ENCODE results near the gene SUGP2.

Gene SUGP2

DNA sequence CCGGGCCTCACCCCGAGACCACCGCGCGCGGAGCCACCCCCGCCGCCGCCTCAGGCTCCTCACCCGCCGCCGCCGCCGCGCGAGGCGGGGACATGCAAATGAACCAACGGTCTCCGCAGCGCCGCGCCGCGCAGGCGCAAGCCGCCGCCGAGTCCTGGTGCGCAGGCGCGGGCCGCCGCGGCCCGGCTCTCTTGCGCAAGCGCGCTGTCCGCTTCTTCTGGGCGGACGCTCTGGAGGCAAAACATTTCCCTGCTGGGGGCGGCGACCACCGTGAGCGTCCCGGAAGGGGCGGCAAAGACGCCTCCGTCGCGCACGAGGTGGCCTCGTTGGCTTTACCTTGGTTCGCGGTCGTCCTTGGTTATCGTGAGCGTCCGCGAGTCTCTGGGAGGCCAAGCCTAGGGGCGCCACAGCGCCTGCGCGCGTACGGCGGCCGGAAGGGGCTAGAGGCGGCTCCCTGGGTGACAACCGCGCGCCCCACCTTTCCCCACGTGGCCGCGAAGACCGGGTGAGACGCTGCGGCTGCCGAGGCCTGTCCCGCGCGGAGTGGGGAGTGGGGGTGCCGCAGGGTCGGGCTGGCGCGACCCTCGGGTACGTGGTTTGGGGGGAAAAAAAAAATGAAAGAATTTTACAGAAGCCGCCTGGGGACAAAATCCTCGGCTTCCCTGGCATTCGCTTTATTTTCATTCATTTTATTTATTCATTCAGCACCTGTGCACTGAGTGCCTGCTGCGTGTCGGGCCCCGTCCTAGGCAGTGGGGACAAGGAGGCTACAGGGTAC, at the start of gene SUGP2, which contains the start of gene ARMC6:
TSS of gene SUGP2 (minus strand) at position 92 of the 778 bp plus-strand sequence. CDS start 2,446 bp downstream, outside the sequence.
TSS of gene ARMC6 (plus strand) at position 178 of the 778 bp plus-strand sequence. CDS start 607 bp downstream, outside the sequence.
- DNase-seq (ENCODE audit: low read depth in 3 of 3) = peak; percentile 74 to 85 (median 78)

DNA sequence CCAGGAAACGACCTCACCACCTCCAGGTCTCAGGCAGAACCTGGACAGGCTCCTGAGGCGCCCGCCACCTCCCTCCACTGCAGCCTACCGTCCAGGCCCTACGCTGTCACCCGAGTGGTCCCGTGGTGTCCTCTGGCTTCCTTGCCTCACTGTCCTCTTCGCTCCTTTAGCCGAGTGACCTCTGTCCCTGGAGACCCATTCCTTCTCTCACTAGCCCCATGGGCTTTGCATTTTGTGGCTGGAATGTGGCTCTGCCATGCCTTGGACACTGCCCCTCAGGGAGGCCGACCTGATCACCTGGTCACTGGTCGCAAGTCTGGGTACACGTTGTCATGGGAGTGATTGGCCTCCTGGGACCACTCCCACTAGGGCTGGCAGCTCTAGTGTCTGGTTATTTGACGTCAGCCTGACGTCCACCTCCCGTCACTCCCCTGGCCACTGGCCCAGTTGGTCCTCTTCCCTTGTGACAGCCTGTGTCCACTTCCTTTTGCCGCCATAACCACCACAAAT, 48.4 kb upstream of the SUGP2 start:
- no peak for DNase-seq (ENCODE audit: low read depth in 3 of 3)

DNA sequence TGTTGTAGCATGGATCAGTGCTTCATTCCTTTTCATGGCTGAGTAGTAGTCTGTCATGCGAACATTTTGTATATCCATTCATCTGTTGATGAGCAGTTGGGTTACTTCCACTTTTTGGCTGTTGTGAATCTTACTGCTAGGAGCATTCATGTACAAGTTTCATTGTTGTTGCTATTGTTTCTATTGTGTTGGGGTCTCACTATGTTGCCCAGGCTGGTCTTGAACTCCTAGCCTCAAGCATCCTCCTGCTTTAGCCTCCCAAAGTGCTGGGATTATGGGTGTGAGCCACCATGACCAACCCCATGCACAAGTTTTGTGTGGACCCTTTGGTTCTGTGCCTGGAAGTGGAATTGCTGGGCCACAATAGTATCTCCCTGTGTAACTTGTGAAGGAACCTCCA, 46.3 kb upstream of the SUGP2 start:
- no peak for DNase-seq (ENCODE audit: low read depth in 3 of 3)

DNA sequence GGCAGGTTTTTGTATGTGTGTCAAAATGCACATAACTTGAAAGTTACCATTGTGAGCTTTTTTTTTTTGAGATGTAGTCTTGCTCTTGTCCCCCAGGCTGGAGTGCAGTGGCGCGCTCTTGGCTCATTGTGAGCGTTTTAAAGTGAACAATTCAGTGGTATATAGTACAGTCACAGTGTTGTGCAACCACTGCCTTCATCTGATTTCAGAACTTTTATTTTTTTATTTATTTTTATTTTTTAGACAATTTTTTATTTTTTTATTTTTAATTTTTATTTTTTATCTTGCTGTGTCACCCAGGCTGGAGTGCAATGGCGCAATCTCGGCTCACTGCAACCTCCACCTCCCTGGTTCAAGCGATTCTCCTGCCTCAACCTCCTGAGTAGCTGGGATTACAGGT, 45.5 kb upstream of the SUGP2 start:
- no peak for DNase-seq (ENCODE audit: low read depth in 3 of 3)

DNA sequence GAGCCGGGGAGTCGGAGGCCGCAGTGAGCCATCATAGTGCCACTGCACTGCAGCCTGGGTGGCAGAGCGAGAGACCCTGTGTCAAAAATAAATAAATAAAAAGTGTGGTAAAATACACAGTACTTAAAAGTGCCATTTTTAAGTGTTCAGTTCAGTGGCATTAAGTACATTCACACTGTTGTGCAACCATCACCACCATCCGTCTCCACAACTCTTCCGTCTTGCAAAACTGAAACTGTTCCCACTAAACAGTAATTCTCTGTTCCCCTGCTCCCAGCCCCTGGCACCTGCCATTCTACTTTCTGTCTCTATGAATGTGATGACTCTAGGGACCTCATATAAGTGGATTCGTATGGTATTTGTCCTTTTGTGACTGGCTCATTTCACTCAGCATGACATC, 43.8 kb upstream of the SUGP2 start:
- DNase-seq (ENCODE audit: low read depth in 3 of 3) = no peak

DNA sequence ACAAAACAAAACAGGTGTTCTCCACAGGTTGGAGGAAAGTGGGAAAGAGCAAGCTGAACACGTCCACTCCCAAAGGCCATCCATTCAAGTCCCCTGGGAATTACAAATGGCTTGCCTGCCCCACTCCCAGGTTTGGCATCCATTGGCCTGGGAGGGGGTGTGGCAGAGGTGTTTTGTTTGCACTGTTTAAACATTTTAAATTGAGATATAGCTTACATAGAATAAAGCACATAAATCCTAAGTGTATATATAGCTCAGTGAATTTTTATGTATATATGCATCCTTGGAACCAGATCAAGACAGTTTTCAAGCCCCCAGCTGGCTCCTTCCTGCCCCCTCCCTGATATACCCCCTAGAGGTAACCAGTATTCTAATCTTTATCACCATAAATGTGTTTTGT, 43.2 kb upstream of the SUGP2 start:
- DNase-seq (ENCODE audit: low read depth in 3 of 3) = no peak

DNA sequence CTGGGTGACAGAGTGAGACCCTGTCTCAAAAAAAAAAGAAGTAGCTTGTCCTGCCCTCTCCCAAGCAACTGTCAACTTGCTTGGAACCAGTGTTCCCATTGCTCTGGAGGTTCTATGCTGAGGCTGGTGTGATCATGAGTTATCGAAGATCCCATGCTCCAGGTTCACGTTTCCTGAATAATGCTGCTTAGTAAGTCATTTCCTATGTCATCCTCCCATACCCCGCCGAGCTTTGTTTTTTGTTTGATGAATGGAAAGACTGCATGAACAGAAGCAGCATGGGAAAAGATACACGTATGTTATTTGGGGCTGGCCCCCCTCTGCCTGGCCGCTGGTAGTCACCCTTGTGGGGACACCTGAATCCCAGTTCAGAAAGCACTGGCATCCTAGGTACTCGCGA, 41.8 kb upstream of the SUGP2 start:
- DNase-seq (ENCODE audit: low read depth in 3 of 3) = no peak

DNA sequence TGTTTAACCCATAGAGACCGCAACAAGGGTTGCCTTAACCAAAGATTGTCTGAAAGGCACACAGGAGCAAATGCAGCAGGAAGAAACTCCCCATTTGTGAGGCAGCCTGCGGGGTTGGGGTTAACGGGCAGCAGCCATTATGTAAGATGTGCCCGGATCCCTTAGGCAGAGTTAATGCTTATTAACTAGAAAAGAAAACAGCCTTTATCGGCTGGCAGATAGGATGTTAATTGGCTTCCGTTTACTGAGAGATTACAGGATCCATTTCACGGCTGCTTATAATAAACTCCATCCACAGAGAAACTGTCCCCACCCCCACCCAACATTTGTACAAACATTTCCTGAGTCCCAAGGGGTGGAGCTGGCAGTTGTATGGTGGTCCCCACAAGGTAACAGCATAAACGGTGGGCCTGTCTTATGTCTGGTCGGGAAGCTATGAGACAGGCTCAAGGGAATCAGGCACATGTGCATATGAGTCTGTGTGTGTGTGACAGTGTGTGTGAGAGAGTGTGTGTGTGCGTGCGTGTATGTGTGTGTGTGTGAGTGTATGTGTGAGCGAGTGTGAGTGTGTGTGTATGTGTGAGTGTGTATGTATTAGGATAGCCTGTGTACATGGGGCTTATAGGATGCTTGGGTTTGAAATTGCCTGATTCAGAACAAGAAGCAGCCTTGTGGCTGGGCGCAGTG, 41.0 kb upstream of the SUGP2 start:
- no peak for DNase-seq (ENCODE audit: low read depth in 3 of 3)

DNA sequence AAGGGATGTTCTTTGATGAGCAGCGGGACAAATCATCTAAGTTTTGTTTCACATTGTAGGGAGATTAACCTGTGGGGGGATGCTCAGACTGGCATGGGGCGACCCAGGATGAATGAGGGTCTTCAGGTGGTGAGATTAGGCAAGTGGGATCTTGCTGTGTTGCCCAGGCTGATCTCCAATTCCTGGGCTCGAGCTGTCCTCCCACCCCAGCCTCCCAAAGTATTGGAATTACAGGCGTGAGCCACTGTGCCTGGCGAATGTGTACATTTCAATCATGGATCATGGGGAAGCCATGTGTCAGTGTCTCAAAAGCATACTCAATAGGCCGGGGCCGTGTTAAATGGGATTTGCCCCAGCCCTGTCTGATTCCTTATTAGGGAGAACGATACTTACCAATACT, 38.6 kb upstream of the SUGP2 start:
- no peak for DNase-seq (ENCODE audit: low read depth in 3 of 3)

DNA sequence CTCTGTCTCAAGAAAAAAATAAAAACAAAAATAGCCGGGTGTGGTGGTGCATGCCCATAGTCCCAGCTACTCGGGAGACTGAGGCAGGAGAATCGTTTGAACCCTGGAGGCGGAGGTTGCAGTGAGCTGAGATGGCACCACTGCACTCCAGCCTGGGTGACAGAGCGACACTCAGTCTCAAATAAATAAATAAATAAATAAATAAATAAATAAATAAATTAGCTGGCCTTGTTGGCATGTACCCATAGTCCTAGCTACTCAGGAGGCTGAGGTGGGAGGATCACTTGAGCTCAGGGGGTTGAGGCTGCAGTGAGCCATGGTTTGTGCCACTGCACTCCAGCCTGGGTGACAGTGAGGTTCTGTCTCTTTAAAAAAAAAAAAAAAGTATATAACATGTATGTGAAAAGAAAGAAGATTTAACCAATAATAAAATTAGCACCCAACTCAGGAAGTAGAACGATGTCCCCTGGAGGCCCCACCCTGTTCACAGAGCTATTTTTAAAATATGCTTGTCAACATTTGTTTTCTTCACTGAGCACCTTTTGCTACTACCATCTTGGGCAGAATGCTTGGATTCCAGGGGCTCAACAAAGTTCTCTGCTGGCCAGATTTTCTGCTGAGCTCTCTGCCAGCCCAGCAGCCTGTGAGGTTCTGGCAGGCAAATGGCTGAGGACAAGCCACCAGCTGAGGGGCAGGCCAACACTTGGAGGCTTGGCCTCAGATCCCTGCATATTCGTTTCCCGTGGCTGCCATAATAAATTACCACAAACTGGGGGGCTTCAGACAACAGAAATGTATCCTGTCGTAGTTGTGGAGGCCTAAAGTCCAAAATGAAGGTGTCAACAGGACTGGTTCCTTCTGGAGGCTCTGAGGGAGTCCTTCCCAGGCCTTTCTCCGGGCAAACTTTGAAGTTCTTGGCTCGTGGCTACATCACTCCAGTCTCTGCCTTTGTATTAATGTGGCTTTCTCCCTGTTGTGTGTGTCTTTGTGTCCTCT, 35.6 kb upstream of the SUGP2 start:
- no peak for DNase-seq (ENCODE audit: low read depth in 3 of 3)

DNA sequence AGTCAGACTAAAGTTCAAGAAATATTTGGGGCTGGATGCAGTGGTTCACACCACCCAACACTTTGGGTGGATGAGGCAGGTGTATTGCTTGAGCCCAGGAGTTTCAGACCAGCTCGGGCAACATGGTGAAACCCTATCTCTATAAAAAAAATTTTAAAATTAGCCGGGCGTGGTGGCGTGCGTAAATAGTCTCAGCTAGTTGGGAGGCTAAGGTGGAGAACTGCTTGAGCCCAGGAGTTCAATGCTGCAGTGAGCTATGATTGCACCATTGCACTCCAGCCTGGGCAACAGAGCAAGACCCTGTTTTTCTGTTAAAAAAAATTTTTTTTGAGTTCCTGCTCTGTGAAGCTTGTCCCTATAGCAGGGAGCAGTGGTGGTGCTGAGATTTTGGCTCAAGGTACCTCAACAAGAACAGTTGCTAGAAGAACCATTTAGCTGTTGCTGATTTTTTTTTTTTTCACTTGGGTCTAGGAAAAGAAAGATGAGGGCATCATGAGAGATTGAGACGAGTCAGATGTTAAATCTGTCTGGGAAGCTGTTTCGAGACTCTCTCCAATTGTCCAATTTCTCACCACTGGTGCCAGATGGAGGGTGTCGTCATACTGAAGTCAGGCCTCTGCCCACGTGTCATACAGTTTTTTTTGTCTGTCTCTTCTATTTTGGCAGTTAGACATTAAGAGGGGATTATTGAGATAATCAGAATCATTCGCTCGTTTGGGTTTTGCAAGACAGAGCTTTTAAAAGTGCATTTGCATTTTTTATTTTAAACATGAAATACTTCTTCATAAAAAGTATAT, 34.2 kb upstream of the SUGP2 start:
- no peak for DNase-seq (ENCODE audit: low read depth in 3 of 3)

DNA sequence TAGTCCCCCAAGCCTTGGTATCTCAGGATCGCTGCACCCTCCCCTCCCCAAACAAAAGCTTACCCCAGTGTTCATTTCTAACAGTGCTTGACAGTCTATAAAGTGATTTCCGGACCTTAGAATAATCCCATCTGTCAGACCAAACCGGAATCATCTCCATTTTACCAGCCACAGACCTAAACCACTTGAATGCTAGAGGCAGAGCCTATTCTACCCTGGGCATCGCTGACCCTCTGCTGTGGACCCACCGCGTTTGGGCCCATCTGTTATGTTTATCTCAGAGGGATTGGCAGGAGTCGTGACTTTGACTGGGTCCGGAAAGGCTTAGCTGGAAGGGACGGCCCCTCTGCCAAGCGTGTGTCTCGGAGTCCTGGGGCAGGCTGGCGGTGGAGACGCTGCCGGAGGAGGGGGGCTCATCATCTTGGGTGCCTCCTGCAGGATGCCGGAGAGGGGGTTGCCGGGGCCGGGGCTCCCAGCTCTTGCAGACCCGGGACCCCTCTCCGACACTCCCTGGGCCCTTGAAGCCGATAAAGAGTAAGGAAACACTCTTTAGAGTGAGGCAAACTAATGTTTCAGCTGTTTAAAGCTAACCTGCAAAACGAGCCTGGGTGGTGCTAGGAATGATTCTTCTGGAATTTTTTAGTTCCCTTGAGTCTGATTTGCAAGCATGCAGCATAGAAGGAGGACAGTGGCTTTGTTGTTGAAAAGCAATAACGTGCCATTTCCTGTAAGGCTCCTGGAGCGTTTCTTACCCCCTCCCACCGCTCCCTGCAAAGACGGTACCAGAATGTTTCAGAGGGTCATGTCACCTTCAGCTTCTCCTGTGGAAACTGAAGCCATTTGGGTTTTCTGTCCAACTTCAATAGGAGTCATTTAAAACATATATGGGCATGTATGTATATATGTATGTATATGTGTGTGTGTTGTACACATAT, 31.8 kb upstream of the SUGP2 start:
- DNase-seq (ENCODE audit: low read depth in 3 of 3) = peak in 2 of 3 experiments; percentile 19 to 41

DNA sequence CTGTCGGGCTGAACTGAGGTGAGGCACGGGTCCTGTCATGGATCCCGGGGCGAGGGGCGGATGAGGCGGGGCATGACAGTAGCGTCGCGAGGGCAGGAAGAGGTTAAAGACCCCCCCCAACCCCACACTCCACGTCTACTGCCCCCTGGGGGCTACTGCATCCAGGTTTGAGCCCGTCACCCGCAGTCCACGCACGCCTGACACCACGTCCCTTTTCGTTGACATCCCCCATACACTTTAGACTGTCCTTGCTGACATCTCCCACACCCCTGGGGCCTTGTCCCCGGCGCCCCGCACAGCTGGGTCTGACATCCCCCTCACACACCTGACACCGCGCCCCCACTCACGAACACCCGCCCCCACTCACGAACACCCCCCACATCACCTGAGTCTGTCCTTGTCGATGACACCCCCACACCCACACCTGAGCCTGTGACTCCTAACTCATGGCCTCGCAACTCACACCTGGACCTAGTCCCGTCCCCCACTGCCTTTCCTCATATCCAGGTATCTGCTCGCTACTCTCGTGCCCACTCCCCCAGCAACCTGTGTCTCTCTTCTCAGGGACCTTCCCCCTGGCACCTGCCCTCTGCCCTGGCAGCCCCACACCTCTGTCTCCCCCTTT, 30.9 kb upstream of the SUGP2 start:
- peak in 1 of 3 experiments; percentile 24 for DNase-seq (ENCODE audit: low read depth in 3 of 3)

DNA sequence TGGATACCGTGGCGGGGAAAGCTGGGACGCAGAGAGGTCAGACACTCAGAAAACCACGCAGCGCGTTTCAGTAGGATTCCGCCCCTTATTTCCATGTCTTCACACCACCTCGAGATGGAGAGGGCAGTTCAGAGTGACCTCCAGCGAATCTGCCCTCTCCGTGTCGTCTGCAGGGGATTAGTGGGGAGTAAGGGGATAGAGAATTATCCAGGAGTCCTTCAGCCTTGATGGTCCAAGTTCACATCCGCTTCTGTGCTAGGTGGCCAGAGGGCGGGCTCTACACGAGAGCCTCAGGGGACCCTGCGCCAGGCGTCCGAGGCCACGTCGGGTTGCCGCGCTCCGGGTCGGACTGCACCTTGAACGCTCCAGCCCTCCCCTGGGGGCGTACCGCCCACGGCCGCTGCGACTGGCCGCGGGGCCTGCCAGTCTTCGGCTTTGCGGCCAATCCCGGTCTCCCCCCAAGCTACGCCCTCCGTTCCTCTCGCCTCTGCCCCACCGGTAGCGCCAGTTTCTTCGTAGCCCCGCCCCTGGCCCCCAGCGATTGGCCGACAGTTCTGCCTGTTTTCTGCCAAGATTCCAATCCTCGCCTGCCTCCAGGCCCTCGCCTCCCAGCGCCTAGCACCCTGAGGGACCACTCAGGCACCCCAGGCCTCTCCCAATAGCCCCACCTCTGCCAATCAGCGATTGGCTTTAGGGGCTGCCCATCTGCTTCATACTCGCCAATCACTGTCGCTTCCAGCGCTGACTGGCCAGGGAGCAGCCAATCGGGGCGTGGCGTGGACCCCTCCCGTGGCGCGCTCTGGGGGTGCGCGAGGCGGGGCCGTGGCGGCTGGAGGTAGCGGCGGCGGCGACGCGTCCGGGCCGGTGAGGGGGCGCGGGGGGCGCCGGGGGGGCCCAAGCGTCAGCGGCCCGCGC, 30.1 kb upstream of the SUGP2 start, which contains the start of gene SLC25A42:
TSS of gene SLC25A42 (plus strand) at position 812 of the 915 bp plus-strand sequence. CDS start 32,131 bp downstream, outside the sequence.
- DNase-seq (ENCODE audit: low read depth in 3 of 3) = peak; percentile 96 to 99 (median 98)

DNA sequence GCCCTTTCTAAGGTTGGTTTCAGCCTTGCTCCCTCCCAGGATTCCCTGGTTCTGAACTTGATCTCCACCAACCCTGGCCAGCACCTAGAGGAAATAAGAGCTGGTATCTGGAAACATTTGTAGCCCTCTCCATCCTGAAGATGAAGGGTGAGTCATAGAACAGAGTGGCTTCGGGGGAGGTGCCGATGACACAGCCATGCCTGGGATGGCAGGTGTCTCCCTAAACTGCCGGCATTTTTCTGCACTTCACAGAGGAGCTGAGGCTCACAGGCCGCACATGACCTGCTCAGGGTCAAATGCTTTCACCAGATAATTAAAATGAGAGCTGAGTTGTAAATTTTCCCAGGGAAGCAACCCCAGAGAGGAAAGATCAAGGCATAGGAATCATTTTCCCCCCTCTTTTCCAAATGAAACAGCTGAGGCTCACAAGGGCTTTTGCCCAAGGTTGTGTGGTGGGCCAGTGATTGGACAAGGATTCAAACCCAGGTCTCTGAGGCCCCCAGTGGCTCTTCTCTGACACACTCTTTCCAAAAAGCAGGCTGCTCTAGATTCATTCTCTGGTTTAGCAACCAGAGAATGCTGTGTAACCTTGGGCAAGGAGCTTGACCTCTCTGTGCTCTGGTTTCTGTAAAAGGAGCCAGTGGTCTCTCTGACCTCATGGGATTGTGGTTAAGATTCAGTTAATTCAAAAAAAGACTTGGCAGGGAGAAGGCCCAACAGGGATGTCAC, 29.3 kb upstream of the SUGP2 start:
- DNase-seq (ENCODE audit: low read depth in 3 of 3) = peak in 1 of 3 experiments; percentile 40

DNA sequence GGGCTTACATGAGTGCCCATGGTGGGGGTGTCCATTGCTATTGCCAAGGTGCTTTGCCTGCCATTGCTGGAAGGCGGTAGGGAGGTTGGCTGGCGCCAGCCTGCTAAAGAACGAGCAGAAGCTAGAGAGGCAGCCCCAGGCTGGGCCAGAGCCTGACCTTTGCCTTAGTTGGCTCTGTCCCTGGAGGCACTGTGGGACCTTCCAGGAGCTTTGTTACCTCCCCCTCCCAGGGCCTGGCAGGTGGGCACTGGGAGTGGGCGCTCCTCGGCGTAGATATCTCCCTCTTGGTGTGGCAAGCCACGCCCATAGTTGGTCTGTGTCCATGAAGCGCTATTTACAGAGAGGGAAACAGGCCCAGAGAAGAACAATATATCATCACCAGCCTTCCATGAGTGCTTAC, 28.2 kb upstream of the SUGP2 start:
- no peak for DNase-seq (ENCODE audit: low read depth in 3 of 3)
